Activated CD8-positive, alpha-beta memory T cell treated with anti-CD3 and anti-CD28 coated beads for 48 hours (primary cell): ENCODE measurements around the gene RASSF5.

ENCODE experiments used
- DNase-seq, 3 experiments: peaks; one replicate each; pipeline ENCODE4 v3.0.0-alpha.2; 2020; ENCODE audit warnings: low read depth in 2 of 3, low spot score in 2 of 3

Gene RASSF5

DNA sequence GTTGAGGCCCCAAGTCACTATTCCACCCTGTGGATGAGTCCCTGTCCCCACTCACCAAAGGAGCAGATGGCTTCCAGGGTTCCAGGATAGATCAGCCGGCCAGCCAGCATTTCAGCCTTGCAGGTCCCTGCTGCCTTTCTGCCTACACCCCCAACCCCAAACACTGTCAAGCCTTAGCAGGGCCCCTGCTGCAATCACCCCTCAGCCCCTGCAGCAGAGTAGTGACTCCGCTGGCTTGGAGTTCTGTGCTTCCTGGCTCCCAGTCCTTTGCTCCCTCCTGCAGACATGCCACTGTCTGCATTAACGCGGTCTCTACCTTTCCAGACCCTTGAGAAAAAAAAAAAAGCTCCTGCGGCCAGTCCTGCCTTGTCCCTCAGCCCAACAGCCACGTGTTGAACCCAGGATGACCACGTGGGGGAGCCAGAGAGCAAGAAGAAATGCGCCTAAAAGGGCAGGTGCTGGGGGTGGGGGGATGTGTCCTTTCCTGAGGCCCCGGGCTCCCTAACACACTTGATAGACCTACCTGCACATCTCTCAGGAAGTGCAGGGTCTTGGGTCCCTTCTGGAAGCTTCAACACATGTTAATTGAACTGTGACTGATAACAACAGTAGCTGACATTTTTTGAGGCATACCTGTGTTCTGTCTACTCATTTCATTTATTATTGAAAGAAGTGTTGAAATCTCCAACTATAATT is 37.4 kb downstream of the RASSF5 start:
- peak in 2 of 3 experiments; percentile 89 to 94 for DNase-seq

DNA sequence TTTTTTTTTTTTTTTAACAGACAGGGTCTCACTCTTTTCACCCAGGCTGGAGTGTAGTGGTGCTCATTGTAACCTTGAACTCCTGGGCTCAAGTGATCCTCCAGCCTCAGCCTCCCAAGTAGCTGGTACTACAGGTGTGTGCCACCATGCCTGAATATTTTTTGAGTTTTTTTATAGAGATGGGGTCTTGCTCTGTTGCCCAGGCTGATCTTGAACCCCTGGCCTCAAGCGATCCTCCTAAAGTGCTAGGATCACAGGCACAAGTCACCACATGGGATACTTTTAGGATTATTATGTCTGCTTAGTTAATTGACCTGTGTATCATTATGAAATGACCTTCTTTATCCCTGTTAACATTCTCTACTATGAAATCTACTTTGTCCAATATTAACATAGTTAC is 38.0 kb downstream of the RASSF5 start:
- no peak for DNase-seq

DNA sequence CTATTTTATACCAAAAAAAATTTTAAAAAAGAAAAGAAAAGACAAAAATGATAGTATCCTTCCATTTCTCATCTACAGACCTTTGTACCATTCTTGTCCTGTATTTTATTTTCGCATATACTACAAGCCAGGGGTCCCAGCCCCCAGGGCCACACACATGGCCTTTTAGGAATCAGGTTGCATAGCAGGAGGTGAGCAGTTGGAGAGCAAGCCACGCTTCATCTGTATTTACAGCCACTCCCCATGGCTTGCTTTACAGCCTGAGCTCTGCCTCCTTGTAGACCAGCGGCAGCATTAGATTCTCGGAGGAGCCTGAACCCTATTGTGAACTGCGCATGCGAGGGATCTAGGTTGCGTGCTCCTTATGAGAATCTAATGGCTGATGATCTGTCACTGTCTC is 39.8 kb downstream of the RASSF5 start:
- DNase-seq: no peak

DNA sequence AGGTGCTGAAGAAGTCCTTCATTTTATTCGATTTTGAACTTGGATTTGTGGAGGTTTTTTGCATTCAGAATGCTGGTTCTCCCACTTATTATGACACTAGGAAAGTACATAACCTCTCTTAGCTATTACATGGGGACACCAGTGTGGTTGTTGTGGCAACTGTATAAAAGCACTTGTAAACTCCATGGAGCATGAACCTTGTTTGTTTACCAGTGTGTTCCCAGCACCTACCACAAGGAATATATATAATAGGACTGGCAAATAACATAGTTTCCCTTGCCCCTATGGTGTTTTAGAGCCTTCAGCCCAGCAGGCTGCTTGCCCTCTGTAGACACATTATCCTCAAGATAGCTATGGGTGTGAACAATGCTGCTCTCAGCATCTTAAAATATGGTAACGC is 43.1 kb downstream of the RASSF5 start:
- DNase-seq: no peak

DNA sequence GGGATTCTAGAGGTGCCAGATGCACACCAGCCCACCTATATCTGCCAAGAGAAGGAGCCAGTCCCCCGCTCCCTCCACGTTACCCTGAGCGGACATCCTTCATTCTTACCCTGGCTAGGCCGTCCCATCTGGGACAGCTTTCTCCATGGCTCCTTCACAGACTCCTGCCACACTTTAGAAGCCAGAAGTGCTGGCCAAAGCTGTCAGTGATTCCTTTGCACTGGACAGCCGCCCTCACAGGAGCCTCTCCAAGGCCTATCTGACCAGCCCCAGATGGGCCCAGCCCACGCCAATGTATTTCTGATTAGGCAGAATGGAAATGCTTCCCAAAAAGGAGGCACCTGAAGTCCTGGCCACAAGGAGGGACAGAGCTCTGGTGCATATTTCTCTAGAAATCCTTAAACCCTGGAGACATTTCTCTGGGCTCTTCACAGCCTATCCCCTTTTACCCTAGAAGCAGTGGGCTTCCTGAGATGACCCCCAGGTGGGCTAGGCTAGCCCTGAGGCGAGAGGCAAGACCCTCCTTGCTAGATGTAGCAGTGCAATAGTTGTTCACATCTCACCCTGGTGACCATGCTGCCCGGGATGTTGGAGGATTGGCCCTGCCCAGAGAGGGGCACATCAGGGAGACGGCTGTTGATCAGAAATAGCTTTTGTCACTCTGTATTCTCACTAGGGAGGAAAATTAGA is 44.1 kb downstream of the RASSF5 start:
- no peak for DNase-seq

DNA sequence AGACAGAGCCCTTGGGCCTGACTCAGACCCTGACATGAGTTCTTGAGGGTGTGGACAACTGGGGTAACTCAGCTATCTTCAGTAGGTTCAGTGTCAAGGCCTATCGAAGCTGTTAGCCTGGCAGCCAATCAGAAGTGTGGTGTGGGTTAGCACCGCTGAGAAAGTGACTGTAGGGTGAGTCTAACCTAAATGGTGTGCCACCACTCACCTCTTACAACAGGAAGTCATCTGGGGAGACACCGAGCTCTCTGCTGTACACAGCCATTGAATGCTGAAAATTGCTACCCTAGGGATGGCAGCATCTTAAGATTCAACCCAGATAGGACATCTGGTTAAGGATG is 44.6 kb downstream of the RASSF5 start:
- DNase-seq: no peak

DNA sequence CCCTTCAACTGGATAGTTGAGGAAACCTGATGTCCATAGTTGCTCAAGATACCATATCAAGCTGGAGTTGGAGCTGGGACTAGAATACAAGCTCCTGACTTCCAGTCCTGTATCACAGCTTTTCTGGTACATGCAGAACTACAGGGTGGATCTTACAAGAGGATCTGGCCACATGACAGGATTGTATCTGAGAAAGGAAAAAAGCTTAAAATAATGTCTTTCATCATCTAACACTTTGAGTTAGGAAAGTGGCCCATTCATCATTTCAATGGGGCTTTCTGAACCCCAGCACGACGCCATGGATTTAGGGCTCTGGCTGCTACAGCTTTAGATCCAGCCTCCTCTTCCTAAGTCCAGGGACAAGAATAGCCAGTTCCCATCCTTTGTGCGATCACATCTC is 46.9 kb downstream of the RASSF5 start:
- no peak for DNase-seq

DNA sequence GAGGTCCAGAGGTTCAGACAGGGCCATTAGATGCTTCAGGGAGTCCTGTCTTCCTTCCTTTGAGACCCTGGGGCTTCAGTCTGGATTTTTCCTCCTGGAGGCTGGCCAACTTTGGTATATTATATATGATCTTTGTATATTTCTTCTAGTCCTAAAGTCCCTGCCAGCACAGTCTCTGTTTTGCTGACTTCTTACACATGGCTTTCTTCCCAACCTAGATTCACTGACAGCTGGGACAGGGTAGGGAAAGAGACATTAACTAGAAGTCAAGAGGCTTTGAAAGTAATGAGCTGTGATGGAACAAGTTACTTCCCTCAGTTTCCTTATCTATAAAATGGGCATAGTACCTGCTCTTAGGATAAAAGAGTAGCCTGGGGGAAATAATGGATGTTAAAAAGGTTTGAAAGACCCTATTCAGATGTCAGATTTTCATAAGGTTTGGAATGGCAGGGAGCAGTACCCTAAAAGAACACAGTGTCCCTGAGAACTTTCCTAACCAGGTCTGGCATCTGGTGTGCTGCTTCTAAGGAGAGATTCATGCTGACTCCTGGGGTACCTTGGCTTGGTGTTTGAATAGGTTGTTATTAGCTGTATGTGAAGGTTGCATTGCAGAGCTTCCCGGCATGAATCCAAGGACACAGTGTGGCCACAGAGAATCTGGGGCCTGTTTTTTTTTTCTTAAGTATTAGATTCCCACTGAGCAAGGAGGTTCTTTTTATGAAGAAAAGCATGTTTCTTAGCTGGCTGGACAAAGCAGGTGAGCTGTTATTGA is 47.6 kb downstream of the RASSF5 start:
- no peak for DNase-seq

DNA sequence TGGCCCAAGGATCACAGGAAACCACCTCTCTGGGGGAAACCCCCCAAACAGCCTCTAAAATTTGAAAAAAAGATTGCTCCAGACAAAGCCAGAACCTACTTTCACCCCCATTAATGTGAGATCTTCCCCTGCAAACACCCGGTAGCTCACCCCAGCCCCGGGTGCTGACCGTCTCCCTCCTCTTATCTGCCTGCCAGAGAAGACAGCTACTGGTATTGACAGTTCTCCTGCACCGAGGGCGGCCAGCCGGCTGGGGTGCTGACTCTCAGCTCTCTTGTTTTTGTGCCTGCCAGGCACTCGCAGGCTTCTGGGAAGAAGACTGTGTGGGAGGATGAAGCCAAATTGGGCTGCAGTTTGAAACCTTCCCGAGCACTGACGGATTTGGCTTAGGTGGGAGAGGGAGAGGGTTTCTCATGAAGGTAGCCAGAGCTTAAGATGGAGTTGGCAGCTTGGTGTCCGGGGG is 48.2 kb downstream of the RASSF5 start:
- no peak for DNase-seq

DNA sequence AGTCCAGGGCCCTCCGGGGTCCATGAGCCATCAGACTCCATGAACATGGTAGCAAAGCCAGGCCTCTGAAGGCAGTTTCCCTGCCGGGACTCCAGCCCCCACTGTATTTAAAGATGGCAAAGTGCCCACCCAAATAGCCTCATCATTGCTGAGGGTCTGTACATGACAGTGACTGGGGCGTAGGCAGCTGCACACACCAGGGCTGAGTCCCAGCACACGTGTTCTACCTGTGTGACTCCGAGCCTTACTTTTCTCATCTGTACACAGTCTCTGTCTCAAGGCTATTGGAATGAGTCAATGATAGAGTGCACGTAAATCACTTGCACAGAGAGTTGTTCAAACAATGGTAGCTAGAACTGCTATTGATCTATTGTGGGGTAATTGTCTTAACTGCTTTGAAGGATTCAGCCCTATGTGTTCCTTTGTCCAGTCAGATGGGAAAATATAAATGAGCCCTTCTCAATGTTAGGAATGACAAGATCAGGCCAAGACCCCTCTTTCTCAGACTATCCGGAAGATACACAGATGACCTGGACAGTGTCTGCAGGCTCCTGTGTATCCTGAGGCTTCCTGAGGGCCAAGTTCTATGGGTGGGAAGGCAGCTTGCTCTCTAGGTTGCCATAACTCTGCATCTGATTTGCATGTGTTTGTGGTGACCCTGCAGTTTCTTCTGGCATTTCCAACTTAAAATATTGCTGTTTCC is 48.9 kb downstream of the RASSF5 start:
- no peak for DNase-seq

DNA sequence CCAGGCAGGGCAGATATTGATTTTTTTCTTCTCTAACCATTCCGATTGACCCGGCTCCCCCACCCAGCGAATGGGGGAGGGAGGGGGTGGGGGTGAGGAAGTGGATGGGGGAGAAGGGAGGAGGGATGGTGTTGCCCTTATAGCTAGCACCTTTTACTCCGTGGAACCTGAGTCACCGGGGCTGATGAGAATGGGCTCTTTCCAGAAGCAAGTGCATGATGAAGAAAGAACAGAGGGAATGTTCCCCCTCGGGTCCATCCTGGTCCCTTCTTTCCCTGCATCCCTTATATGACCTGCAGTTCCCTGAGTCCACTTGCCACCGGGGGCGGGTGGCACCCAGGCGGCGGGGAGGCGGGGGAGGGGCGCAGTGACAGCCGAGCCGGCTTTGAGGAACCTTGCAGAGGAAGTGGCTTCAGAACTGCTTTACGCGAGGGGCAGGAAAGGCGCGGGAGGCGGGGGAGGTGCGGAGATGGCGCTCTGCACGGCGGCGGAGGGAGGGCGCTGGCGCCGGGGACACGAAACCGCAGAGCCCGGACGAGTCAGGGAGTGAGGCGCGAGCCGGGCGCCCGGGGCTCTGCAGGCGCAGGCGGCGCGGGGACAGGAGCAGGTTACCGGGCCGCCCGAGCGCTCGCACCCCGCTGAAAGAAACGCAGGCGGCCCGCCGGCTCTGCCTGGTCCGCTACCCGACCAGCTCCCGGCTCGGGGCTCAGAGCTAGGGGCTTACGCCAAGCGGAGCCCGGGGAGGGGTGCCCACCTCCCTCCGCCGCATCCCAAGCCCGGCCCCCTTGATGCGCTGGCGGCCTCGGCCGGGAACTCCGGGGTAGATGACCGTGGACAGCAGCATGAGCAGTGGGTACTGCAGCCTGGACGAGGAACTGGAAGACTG is 49.7 kb downstream of the RASSF5 start:
- DNase-seq: peak in 2 of 3 experiments; percentile 77 to 84

DNA sequence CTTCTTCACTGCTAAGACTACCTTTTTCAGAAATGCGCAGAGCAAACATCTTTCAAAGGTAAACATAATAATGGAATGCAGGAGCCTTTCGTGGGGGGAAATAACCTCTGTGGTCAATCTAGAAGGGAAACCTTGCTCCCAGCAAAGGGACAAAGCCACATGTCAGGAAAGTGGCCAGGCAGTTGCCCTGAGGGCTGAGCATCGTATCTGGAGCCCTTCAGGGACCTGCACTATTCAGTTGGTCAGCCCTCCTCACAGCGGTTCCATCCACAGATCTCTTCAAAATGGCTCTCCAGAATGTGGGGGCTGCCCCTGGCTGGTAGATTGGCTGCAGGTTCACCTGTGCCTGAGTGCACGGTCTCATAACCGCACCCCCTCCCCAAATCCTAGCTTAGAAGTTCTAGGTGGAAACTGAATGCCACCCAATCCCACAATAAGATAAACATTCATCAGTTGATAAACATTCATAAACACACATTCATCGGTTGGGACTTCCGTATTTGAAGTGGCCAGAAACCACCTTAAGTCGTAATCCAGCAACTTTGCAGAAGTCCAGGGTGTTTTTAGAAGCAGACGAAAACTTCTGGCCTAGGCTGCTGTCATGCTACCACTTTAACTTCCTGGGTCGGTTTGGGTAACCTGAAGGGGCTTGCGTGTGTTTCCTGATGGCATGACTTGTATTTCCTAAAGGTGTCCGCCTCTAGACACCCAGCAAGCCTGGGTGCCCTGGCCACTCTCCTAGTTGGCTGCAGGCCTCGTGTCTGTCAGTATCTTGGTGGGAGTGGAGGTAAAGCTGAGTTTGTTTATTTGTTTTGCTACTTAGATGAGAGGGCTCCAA is 50.5 kb downstream of the RASSF5 start:
- DNase-seq: no peak

DNA sequence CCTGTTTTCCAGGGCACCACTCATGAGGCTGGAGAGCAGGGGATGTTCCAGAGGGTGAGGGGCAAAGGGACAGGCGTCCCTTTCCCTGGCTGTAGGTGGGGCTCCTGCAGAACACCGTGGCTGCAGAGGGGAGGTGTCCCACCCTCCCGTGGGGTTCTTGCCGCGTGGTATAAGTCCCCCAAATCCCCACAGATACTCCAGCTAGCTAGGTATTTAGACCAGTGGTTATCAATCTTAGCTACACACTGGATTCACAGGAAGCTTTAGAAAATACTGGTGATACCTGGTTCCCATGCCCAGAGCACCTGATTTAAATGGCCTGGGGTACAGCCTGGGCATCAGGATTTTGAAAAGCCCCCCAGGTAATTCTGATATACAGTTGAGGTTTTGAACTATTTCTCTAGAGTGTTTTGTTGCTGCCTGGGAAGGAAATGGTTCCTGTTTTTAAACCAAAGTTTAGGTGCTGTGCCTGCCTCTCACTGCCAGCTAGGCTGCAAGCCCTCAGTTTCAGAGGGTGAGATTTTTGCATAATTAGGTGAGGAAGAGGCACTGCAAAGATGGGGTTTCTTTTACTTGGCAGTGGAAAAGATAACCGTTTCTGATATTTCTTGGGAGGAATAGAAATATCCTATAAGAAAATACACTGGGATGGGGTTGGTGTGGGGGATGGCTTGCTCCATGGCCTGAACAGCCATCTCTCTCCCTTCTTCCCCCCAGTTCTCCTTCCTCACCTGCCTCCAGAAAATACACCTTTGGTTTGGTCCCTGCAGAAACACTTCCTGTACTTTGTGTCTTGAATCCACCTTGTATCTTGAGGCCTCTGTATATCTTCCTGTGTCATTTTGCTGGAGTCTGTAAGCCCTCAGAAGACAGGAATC is 51.7 kb downstream of the RASSF5 start:
- no peak for DNase-seq

DNA sequence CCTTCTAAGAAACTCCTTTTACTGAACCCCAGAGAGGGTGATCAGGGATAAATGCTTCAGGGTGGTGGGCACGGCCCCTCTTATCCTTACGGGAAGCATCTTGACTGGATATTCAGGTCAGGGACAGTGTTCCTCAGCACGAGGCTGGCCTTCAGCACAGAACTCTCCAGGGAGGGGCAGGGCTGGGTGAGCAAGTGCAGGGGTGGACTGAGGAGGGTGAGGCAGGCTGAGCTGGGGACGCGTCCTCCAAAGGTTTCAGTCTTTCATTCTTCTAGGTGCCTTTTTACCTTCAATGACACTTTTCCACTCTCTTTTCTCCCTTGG is 52.3 kb downstream of the RASSF5 start:
- no peak for DNase-seq

DNA sequence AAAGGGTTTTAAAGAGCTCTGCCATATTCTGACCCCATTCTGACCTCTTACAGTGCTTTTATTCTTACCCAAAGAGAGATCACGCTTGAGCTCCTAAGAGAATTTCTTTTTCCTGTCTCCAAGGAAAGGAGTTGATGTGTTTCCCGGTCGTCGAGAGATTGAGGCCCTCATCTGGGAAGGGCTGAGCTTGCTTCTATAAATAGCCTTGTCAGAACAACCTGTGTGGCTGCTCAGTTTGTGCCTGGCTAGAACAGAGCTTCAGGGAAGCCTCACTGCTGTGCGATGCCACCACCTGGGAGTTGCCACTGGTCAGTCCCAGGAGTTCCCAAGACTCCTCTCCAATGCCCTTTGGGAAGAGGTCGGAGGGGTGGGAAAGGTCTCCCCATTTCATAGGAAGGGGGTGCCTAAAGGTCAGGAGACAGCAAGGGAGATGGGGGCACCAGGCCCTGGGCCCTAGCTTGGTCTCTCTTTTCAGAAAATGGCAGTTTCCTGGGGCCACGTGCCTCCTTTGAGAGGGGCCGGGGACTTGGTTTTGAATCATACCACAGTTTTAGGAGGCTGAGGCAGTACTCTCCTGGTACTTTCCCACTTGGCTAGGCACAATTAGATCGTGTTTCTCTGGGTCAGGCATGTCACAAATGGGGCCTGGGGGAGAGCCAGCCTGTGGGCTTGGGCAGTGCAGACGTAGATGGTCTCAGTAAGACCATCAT is 52.8 kb downstream of the RASSF5 start:
- DNase-seq: no peak

DNA sequence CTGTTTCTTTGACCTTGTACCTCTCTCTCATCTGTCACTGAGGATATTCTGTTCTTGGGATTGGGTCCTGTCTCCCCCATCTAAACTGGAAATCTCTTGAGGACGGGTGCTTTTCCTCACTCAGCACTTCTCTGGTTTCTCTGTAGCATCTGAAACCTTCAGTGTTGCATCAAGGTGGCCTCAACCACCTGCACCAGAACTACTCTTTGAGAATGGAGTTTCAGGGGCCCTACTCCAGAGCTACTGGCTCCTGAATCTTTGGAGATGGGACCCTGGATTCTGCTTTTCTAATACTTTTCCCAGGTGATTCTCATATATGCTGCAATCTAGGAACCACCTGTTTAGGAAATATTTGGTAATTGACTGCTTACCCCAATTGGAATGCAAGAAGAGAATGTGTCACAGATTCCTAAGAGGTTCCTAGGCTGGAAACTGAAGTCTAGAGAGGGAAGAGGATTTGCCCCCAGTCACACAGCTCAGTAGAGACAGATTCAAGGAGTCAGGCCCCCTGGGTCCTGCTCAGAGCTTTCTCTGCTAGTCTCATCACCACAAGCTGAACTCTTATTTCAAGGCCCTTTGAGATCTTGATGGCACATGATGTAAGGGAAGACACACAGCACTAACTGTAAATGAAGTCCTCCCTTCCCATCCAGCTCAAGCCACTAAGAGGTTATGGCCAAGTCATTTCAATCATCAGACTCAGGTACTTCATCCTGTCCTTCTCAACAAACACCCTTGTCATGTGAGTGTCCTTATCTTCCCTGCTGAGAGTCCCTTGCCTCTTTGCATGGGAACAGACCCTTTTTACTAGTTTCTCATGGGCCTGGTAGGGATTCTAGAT is 56.3 kb downstream of the RASSF5 start:
- DNase-seq: no peak

DNA sequence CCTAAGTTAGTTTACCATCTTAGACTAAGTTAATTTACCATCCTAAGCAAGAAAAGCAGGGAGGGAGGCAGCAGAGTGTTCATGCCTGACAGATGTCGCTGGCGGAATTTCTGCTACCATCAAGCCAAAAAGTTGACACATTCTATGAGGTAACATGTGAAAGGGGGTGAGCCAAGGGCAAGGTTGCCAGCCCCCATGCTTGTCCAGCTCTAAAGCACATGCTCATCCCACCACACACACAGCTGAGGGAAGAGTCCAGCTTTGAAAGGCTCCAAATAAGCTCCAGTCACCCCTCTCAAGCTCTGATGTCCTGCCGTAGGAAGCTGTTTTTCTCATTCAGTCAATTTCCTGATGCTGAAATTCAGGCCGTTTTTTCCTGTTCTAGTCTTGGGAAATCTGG is 58.7 kb downstream of the RASSF5 start:
- no peak for DNase-seq
